GM18867 (cell line): ENCODE measurements around the gene C3orf38.
"Not testable (repeated sequence)": the region's sequence is repeated elsewhere in the genome, so short reads cannot be mapped to it uniquely, and the experiment has no call there.

ENCODE experiments used
- ATAC-seq: cut with Tn5 transposase; IDR thresholded peaks from one replicate; pipeline ENCODE4 v1.9.1; 2021; ENCODE audit warnings: mild to moderate bottlenecking, moderate library complexity; ENCODE audit not compliant: unreplicated experiment

C3orf38 gene

GRCh38 chr3:88151358-88151757 is 1.6 kb downstream of the C3orf38 start:
- ATAC-seq, result no peak

- ATAC-seq, result no peak
Measured at GRCh38 chr3:88152841-88153240, 3.1 kb downstream of the C3orf38 start.

- ATAC-seq, result no peak
Measured at GRCh38 chr3:88166419-88166971, 16.7 kb downstream of the C3orf38 start.

GRCh38 chr3:88167173-88167572 is 17.4 kb downstream of the C3orf38 start:
- no peak for ATAC-seq

GRCh38 chr3:88167704-88168103 is 17.9 kb downstream of the C3orf38 start:
- no peak for ATAC-seq

- ATAC-seq, result no peak
Measured at GRCh38 chr3:88168171-88168570, 18.4 kb downstream of the C3orf38 start.

GRCh38 chr3:88180398-88180999 is 30.7 kb downstream of the C3orf38 start:
- ATAC-seq, result peak; percentile 85

- ATAC-seq, result not testable (repeated sequence)
Measured at GRCh38 chr3:88182165-88182918, 32.6 kb downstream of the C3orf38 start.

GRCh38 chr3:88188436-88188835 is 38.7 kb downstream of the C3orf38 start:
- no peak for ATAC-seq

- ATAC-seq, result peak; percentile 90
Measured at GRCh38 chr3:88189361-88189810, 39.6 kb downstream of the C3orf38 start.

GRCh38 chr3:88191872-88192409 is 42.2 kb downstream of the C3orf38 start:
- no peak for ATAC-seq

GRCh38 chr3:88192631-88193030 is 42.9 kb downstream of the C3orf38 start:
- ATAC-seq, result no peak

- ATAC-seq, result no peak
Measured at GRCh38 chr3:88195951-88196434, 46.2 kb downstream of the C3orf38 start.

GRCh38 chr3:88198121-88198520 is 48.4 kb downstream of the C3orf38 start:
- ATAC-seq, result no peak

- peak; percentile 97 for ATAC-seq
Measured at GRCh38 chr3:88203642-88204055, 53.9 kb downstream of the C3orf38 start.
